Upper lobe of left lung (tissue), 4 donors: Measurements from ENCODE around the gene U2AF1L4.

Experiments used
- CTCF ChIP-seq, 6 experiments: fragments of 450-650 bp in 4 of 6; fragments of 200-600 bp in 2 of 6; sonication (generic) in 2 of 6; IDR thresholded peaks; one replicate each; pipeline ENCODE4 v1.5.1; 2016 to 2019; ENCODE audit warnings: antibody characterized with exemption in 6 of 6
- POLR2A ChIP-seq, 4 donors: fragments of 450-650 bp; IDR thresholded peaks; one replicate each; pipeline ENCODE4 v1.5.1; 2016 to 2017; ENCODE audit warnings: antibody characterized with exemption in 4 of 4, mild to moderate bottlenecking in 2 of 4
- POLR2AphosphoS5 ChIP-seq, 2 donors: sonication (generic); formaldehyde crosslinking; IDR thresholded peaks; one replicate each; pipeline ENCODE4 v1.5.1; 2017; ENCODE audit warnings: antibody characterized with exemption in 2 of 2

- TF ChIP-seq CTCF (IDR thresholded peaks at IDR 0.05) (no peak), POLR2A (IDR thresholded peaks at IDR 0.05) (no peak), POLR2AphosphoS5 (IDR thresholded peaks at IDR 0.05) (no peak)
These were observed 20.7 kb downstream of the U2AF1L4 start for GRCh38 chr19:35724560-35724959.
